GM12878 (cell line): ENCODE results near the gene TRH. TPM values are rescaled to one million over a fixed set of nuclear protein-coding genes. Genes with fewer than 3 reads are reported as not detected.
"Not testable (repeated sequence)": the region's sequence is repeated elsewhere in the genome, so short reads cannot be mapped to it uniquely, and the experiment has no call there.

Experiments
- ATAC-seq: fragments of 200-7000 bp; cut with Tn5 transposase; 3 replicates; pipeline ENCODE4 v1.9.1; 2020; ENCODE audit warnings: mild to moderate bottlenecking, moderate library complexity
- BruUV-seq: library from RNA; stranded (reverse); fragments of 400-500 nt; replicated peaks from 2 replicates; lab custom pipeline; 2021; lab: Mats Ljungman, UMichigan
- CTCF ChIA-PET: fragments of 300-600 bp; sonication (Branson Sonifier 250); formaldehyde crosslinking; extraction: SDS; loops from one replicate; lab custom pipeline; 2021; ENCODE audit warnings: inconsistent platforms; lab: Yijun Ruan, JAX
- POLR2A ChIA-PET: fragments of 350-600 bp; formaldehyde crosslinking; extraction: SDS; loops from one replicate; lab custom pipeline; 2021; ENCODE audit warnings: inconsistent platforms; lab: Charles Lee
- RAD21 ChIA-PET: fragments of 300-600 bp; sonication (Branson Sonifier 250); formaldehyde crosslinking; loops from one replicate; lab custom pipeline; 2023; ENCODE audit warnings: antibody characterized with exemption; ENCODE audit not compliant: unreplicated experiment; lab: Charles Lee
- SMC1A ChIA-PET: fragments of 300-600 bp; sonication (Branson Sonifier 250); formaldehyde crosslinking; loops from one replicate; lab custom pipeline; 2023; ENCODE audit not compliant: unreplicated experiment, uncharacterized antibody; lab: Charles Lee
- DNase-seq: peaks from one replicate; pipeline ENCODE4 v3.0.0-alpha.2; 2011; ENCODE audit warnings: low read depth, low spot score
- FAIRE-seq: peaks from 3 replicates; lab custom pipeline; 2011; peaks lifted over from hg19 to GRCh38; lab: Jason Lieb, UNC
- H2AFZ ChIP-seq: 2 replicates; pipeline ENCODE4 v1.6.0; 2011; ENCODE audit warnings: low read depth, low read length, control low read depth; ENCODE audit not compliant: control insufficient read depth
- H3K27ac ChIP-seq: 2 replicates; pipeline ENCODE4 v1.5.1; 2011; ENCODE audit warnings: control low read depth; ENCODE audit not compliant: control insufficient read depth, insufficient read depth
- H3K27me3 ChIP-seq, 2 experiments: replicated peaks in 1 of 2; 2 replicates each; pipeline versions ENCODE4 v1.6.0 to v1.6.1; 2011; ENCODE audit warnings: low read length in 1 of 2; ENCODE audit not compliant: control insufficient read depth in 2 of 2, insufficient read depth in 2 of 2
- H3K36me3 ChIP-seq, 2 experiments: 2 replicates each; pipeline ENCODE4 v1.5.1; 2011; ENCODE audit warnings: low read length in 1 of 2; ENCODE audit not compliant: control insufficient read depth in 2 of 2, insufficient read depth in 2 of 2
- H3K4me1 ChIP-seq: 2 replicates; pipeline ENCODE4 v1.6.1; 2011; ENCODE audit warnings: mild to moderate bottlenecking, low read length, moderate library complexity, mixed read lengths; ENCODE audit not compliant: control insufficient read depth, insufficient read depth
- H3K4me2 ChIP-seq: 2 replicates; pipeline ENCODE4 v1.6.0; 2011; ENCODE audit warnings: control low read depth; ENCODE audit not compliant: control insufficient read depth, insufficient read depth
- H3K4me3 ChIP-seq: fragments of 200-600 bp; sonication (generic); 2 replicates; pipeline ENCODE4 v1.5.1; 2016
- H3K79me2 ChIP-seq: 2 replicates; pipeline ENCODE4 v1.6.0; 2011; ENCODE audit warnings: low read length; ENCODE audit not compliant: control insufficient read depth, insufficient read depth
- H3K9ac ChIP-seq: 2 replicates; pipeline ENCODE4 v1.8.0; 2011; ENCODE audit warnings: low read length, control low read depth, mixed read lengths; ENCODE audit not compliant: control insufficient read depth, insufficient read depth
- H3K9me3 ChIP-seq: replicated peaks from 3 replicates; pipeline ENCODE4 v1.5.1; 2011; ENCODE audit warnings: mild to moderate bottlenecking, low read length; ENCODE audit not compliant: control insufficient read depth, insufficient read depth
- H4K20me1 ChIP-seq: 2 replicates; pipeline ENCODE4 v1.6.0; 2011; ENCODE audit not compliant: control insufficient read depth, insufficient read depth
- BCL11A ChIP-seq: IDR thresholded peaks from 2 replicates; pipeline ENCODE4 v1.6.1; 2011; ENCODE audit warnings: low read depth, low read length
- SRF ChIP-seq, 2 experiments: IDR thresholded peaks; 2 replicates each; pipeline ENCODE4 v1.6.1; 2011; ENCODE audit warnings: low read depth in 2 of 2, low read length in 2 of 2, mild to moderate bottlenecking in 1 of 2, moderate library complexity in 1 of 2
- TARDBP ChIP-seq: IDR thresholded peaks from 2 replicates; pipeline ENCODE4 v1.6.1; 2016; ENCODE audit warnings: borderline replicate concordance
- ZNF217 ChIP-seq: fragments of 450-650 bp; IDR thresholded peaks from 2 replicates; pipeline ENCODE4 v1.6.1; 2017; ENCODE audit warnings: antibody characterized with exemption, mild to moderate bottlenecking
- ZNF687 ChIP-seq: fragments of 450-650 bp; IDR thresholded peaks from 2 replicates; pipeline ENCODE4 v1.6.1; 2017; ENCODE audit warnings: mild to moderate bottlenecking, moderate library complexity
- WGBS: methylation state at CpG from one replicate; pipeline ENCODE4 v1.1.6; 2016; ENCODE audit warnings: low lambda C conversion rate; ENCODE audit not compliant: insufficient replicate concordance, insufficient coverage; ENCODE audit errors: missing lambda C conversion rate; 5-methylcytosine and 5-hydroxymethylcytosine counted together
- in situ Hi-C: fragments of 300-500 bp; cut with MboI; formaldehyde crosslinking; loops from 9 replicates; pipeline ENCODE4 v1.14.3; 2018; ENCODE audit warnings: mixed read lengths
- intact Hi-C: fragments of 100-400 bp; cut with micrococcal nuclease; formaldehyde crosslinking; loops from one replicate; pipeline ENCODE4 v1.14.2; 2022; ENCODE audit not compliant: unreplicated experiment
- polyA plus RNA-seq, 11 experiments: library from polyadenylated mRNA; depleted of rRNA in 4 of 11; unstranded in 6 of 11; stranded (reverse) in 5 of 11; fragments of >200 nt; fragmentation: Nextera tagmentation in 4 of 11; fragmentation: Illumina TruSeq in 1 of 11; extraction: Ambion mirVana in 4 of 11; extraction: Trizol in 1 of 11; gene quantifications; 1 replicate in 1 of 11; 2 replicates in 10 of 11; pipeline versions ENCODE4 v1.2.1 to v1.2.3, GENCODE V29; 2011 to 2016; ENCODE audit warnings: inconsistent platforms in 2 of 11, missing spikeins in 2 of 11, low read depth in 1 of 11
- total RNA-seq, 4 experiments: library from RNA; depleted of rRNA in 3 of 4; stranded (reverse); fragments of >200 nt in 3 of 4; fragmentation: Illumina TruSeq in 1 of 4; extraction: Trizol in 1 of 4; gene quantifications; 2 replicates each; pipeline versions ENCODE4 v1.2.1 to v1.2.3, GENCODE V29; 2013 to 2021

TRH gene
- total and polyA plus RNA-seq, 10 of the 15 experiments (the other 5 are each of a cell fraction or from before 2014, with no cell fraction given), result not detected

- H3K4me3 ChIP-seq, result no peak overlapping the region
- no peak for ATAC-seq
- TF ChIP-seq SRF (IDR thresholded peaks at IDR 0.05; ENCODE audit: low read depth in 2 of 2, low read length in 2 of 2) (no peak), BCL11A (no peak), ZNF687 (no peak), TARDBP (no peak), ZNF217 (no peak)
- TF ChIP-seq, all 136 proteins: peak for 0
- WGBS, result 52% methylated on average over 11 of the region's 11 CpGs
- H2AFZ ChIP-seq, result no peak overlapping the region
- H3K79me2 ChIP-seq, result no peaks in the 10 kb centered on the region
- ChIA-PET CTCF (no interaction called here), SMC1A (interaction anchor here (0.9 kb wide), 1 partner anchor 83 kb away, joined by 3 read pairs; no protein-coding TSS in a partner anchor), POLR2A (no interaction called here), RAD21 (no interaction called here)
- no peaks in the 10 kb centered on the region; a peak in 1 of 4 replicates for H3K27me3 ChIP-seq
- no peak overlapping the region for H3K4me2 ChIP-seq
- FAIRE-seq (no peak), DNase-seq (no peak)
- H3K36me3 ChIP-seq, result no peaks in the 10 kb centered on the region
- no TSS peak for BruUV-seq
- H3K9ac ChIP-seq, result no peak overlapping the region
- no peaks in the 10 kb centered on the region for H4K20me1 ChIP-seq
- H3K4me1 ChIP-seq, result no peaks in the 10 kb centered on the region
- intact Hi-C loops (no loop called here), in situ Hi-C loops (no loop called here)
- H3K27ac ChIP-seq, result no peak overlapping the region
- H3K9me3 ChIP-seq, result no peaks in the 10 kb centered on the region
Observed at GRCh38 chr3:130014526-130014925, 40.0 kb downstream of the TRH start.

DNA sequence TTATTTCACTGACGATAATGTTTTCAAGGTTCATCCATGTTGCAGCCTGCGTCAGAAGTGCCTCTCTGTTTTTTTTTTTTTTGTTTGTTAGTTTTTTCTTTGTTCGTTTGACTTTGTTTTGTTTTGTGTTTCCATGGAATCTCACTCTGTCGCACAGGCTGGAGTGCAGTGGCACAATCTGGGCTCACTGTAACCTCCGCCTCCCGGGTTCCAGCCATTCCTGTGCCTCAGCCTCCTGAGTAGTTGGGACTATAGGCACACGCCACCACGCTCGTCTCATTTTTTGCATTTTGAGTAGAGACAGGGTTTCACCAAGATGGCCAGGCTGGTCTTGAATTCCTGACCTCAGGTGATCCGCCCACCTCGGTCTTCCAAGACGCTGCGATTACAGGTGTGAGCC lies 43.1 kb downstream of the TRH start:
- CTCF ChIA-PET, FAIRE-seq, ATAC-seq, H3K36me3 ChIP-seq, H3K4me3 ChIP-seq, BruUV-seq, DNase-seq, H3K9me3 ChIP-seq, H3K4me1 ChIP-seq, H3K9ac ChIP-seq, RAD21 ChIA-PET, H3K27ac ChIP-seq, H3K4me2 ChIP-seq, SMC1A ChIA-PET, POLR2A ChIA-PET, intact Hi-C loops, H2AFZ ChIP-seq, H3K27me3 ChIP-seq, in situ Hi-C loops, H3K79me2 ChIP-seq, H4K20me1 ChIP-seq: not testable (repeated sequence)
- WGBS, result 63% methylated on average over 12 of the region's 13 CpGs
